Lung (tissue), 12 donors: ENCODE data around the gene JMJD1C. TPM values are rescaled to one million over a fixed set of nuclear protein-coding genes. Genes with fewer than 3 reads are reported as not detected.

Source experiments
- ATAC-seq: fragments of 200-7000 bp; cut with Tn5 transposase; one replicate; pipeline ENCODE4 v1.9.1; 2020; ENCODE audit warnings: moderate number of reproducible peaks; ENCODE audit not compliant: insufficient read depth, low FRiP score
- DNase-seq, 3 donors: peaks; one replicate each; pipeline ENCODE4 v3.0.0-alpha.2; 2013 to 2017
- H3K27ac ChIP-seq, 2 donors: one replicate each; pipeline ENCODE4 v1.5.1; 2013; ENCODE audit warnings: mild to moderate bottlenecking in 2 of 2, moderate library complexity in 2 of 2, control low read depth in 1 of 2, inconsistent platforms in 1 of 2, low read depth in 1 of 2, low read length in 1 of 2
- H3K27me3 ChIP-seq, 3 donors: one replicate each; pipeline ENCODE4 v1.5.1; 2013; ENCODE audit warnings: low read length in 2 of 3; ENCODE audit not compliant: control insufficient read depth in 3 of 3, insufficient read depth in 3 of 3
- H3K36me3 ChIP-seq, 4 donors: one replicate each; pipeline ENCODE4 v1.5.1; 2013; ENCODE audit warnings: low read length in 4 of 4, mild to moderate bottlenecking in 1 of 4, moderate library complexity in 1 of 4; ENCODE audit not compliant: control insufficient read depth in 4 of 4, insufficient read depth in 4 of 4
- H3K4me1 ChIP-seq, 5 donors: one replicate each; pipeline ENCODE4 v1.5.1; 2013; ENCODE audit warnings: low read length in 5 of 5, mild to moderate bottlenecking in 2 of 5, moderate library complexity in 1 of 5; ENCODE audit not compliant: control insufficient read depth in 5 of 5, insufficient read depth in 5 of 5
- H3K4me3 ChIP-seq: one replicate; pipeline ENCODE4 v1.5.1; 2013; ENCODE audit warnings: mild to moderate bottlenecking, control low read depth, moderate library complexity
- H3K9ac ChIP-seq, 2 donors: one replicate each; pipeline ENCODE4 v1.5.1; 2013; ENCODE audit warnings: low read length in 2 of 2, control low read depth in 1 of 2; ENCODE audit not compliant: insufficient read depth in 1 of 2
- H3K9me3 ChIP-seq, 4 donors: one replicate each; pipeline ENCODE4 v1.5.1; 2013; ENCODE audit warnings: low read length in 3 of 4, mild to moderate bottlenecking in 1 of 4, moderate library complexity in 1 of 4; ENCODE audit not compliant: control insufficient read depth in 4 of 4, insufficient read depth in 3 of 4
- CTCF ChIP-seq: IDR thresholded peaks from 2 replicates; pipeline ENCODE4 v1.5.1; 2012; ENCODE audit warnings: mild to moderate bottlenecking; ENCODE audit errors: control extremely low read depth, extremely low read depth
- WGBS, 2 donors: extraction: QIAGEN DNeasy Blood & Tissue Kit; methylation state at CpG; one replicate each; pipeline ENCODE4 v1.1.7; 2013; 5-methylcytosine and 5-hydroxymethylcytosine counted together
- polyA plus RNA-seq, 2 donors: library from polyadenylated mRNA; stranded (reverse); fragments of 200-250 nt; gene quantifications; one replicate each; pipeline ENCODE4 v1.2.1, GENCODE V29; 2013
- total RNA-seq, 2 donors: library from RNA; depleted of rRNA in 1 of 2; stranded (reverse); fragments of >200 nt in 1 of 2; gene quantifications; one replicate each; pipeline ENCODE4 v1.2.1, GENCODE V29; 2014 to 2021
- donor health status: control.
- donor health status: control.
- donor health status: Bipolar disorder and iron deficiency.
- donor health status: healthy.
- donor health status: DM: yes; HTN: yes; CAD: no.

JMJD1C gene
- total and polyA plus RNA-seq, 4 donors = 30.5 to 233 (median 71.2) TPM

GRCh38 chr10:63407136-63407662, 58.6 kb downstream of the JMJD1C start:
- Histone ChIP-seq H3K27me3 (no peaks in the 10 kb centered on the region), H3K36me3 (no peaks in the 10 kb centered on the region), H3K4me3 (no peak overlapping the region), H3K9ac (no peak overlapping the region), H3K9me3 (no peaks in the 10 kb centered on the region), H3K27ac (no peak overlapping the region), H3K4me1 (peaks cover 0 to 11% (median 0%) of the 10 kb centered on the region in 5 donors)
- 98 to 100% methylated on average over 1 of the region's 1 CpG for WGBS, 2 donors
- no peak for ATAC-seq
- TF ChIP-seq CTCF = no peak
- no peak for DNase-seq

- no peak overlapping the region for H3K4me3 ChIP-seq
- H3K27me3 ChIP-seq = no peaks in the 10 kb centered on the region
- H3K4me1 ChIP-seq = peaks cover 0 to 3% (median 0%) of the 10 kb centered on the region in 5 donors
- 75 to 90% methylated on average over 7 of the region's 7 CpGs for WGBS, 2 donors
- no peak overlapping the region for H3K9ac ChIP-seq
- DNase-seq = peak in 2 of 3 donors; percentile 45 to 46
- TF ChIP-seq CTCF = no peak
- H3K36me3 ChIP-seq = peaks cover 0 to 2% (median 0%) of the 10 kb centered on the region in 4 donors
- H3K9me3 ChIP-seq = no peaks in the 10 kb centered on the region
- H3K27ac ChIP-seq = no peak overlapping the region
- no peak for ATAC-seq
These were observed 69.5 kb downstream of the JMJD1C start for GRCh38 chr10:63396133-63396761.

GRCh38 chr10:63393050-63393449, 72.7 kb downstream of the JMJD1C start:
- Histone ChIP-seq H3K9me3 (peaks cover 0 to 4% (median 0%) of the 10 kb centered on the region in 4 donors), H3K27me3 (no peaks in the 10 kb centered on the region), H3K9ac (no peak overlapping the region), H3K36me3 (peaks cover 0 to 2% (median 0%) of the 10 kb centered on the region in 4 donors), H3K27ac (no peak overlapping the region), H3K4me1 (peaks cover 0 to 3% (median 0%) of the 10 kb centered on the region in 5 donors), H3K4me3 (no peak overlapping the region)
- TF ChIP-seq CTCF = no peak
- WGBS, 2 donors = 84 to 92% methylated on average over 7 of the region's 7 CpGs
- ATAC-seq = no peak
- DNase-seq = no peak
